Liver (tissue), 3 donors: Measurements from ENCODE around the gene MRM1.
"Not testable (repeated sequence)": the region's sequence is repeated elsewhere in the genome, so short reads cannot be mapped to it uniquely, and the experiment has no call there.

Source experiments
- CTCF ChIP-seq: fragments of 150-350 bp; IDR thresholded peaks from 2 replicates; pipeline ENCODE4 v1.5.1; 2017; ENCODE audit warnings: improper control_type of control experiment, low read depth, low read length; ENCODE audit not compliant: missing input control
- RAD21 ChIP-seq, 2 donors: IDR thresholded peaks; 2 replicates each; pipeline ENCODE4 v1.6.1; 2016; ENCODE audit warnings: antibody characterized with exemption in 2 of 2, mild to moderate bottlenecking in 2 of 2
- TAF1 ChIP-seq: conservative IDR thresholded peaks from 2 replicates; pipeline ENCODE4 v1.6.1; 2016; ENCODE audit warnings: antibody characterized with exemption, mild to moderate bottlenecking
- donor health status: healthy.
- donor health status: healthy.

DNA sequence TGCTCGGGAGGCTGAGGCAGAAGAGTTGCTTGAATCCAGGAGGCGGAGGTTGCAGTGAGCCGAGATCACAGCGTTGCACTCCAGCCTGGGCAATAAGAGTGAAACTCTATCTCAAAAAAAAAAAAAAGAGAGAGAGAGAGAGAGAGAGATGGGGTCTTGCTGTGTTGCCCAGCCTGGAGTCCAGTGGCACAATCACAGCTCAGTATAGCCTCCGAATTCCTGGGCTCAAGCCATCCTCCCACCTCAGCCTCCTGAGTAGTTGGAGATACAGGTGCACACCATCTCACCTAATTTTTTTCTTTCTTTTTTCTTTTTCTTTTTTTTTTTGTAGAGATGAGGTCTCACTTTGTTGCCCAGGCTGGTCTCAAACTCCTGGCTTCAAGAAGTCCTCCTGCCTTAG lies 3.6 kb downstream of the MRM1 start:
- not testable (repeated sequence) for TF ChIP-seq TAF1; RAD21 (IDR thresholded peaks at IDR 0.05); CTCF
